ENCODE results near the gene CEP112.
"Not testable (repeated sequence)": the region's sequence is repeated elsewhere in the genome, so short reads cannot be mapped to it uniquely, and the experiment has no call there.

Gene CEP112

GRCh38 chr17:66210208-66210574 is 18.3 kb upstream of the CEP112 start:
- DNase-seq (ENCODE audit: low read depth), result no peak

GRCh38 chr17:66207936-66208335 is 16.0 kb upstream of the CEP112 start:
- no peak for DNase-seq (ENCODE audit: low read depth)

- DNase-seq (ENCODE audit: low read depth), result no peak
Measured at GRCh38 chr17:66203274-66204015, 11.5 kb upstream of the CEP112 start.

DNA sequence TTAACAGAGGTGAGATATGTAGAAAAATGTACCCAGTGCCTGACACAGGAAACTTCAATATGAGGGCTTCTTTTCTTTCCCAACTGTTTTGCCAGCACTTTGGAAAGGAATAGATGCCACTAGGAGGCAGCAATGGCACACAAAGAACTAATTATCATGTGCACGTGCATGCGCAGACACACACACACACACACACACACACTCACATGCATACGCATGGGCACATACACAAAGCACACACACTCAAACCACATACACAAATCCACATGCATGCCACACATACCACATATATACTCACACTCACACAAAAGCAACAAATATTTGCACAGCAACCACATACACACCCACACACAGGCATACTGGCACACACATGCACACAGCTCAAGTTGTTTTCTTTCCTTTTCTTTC is 8.8 kb upstream of the CEP112 start:
- peak; percentile 18 for DNase-seq (ENCODE audit: low read depth)

DNA sequence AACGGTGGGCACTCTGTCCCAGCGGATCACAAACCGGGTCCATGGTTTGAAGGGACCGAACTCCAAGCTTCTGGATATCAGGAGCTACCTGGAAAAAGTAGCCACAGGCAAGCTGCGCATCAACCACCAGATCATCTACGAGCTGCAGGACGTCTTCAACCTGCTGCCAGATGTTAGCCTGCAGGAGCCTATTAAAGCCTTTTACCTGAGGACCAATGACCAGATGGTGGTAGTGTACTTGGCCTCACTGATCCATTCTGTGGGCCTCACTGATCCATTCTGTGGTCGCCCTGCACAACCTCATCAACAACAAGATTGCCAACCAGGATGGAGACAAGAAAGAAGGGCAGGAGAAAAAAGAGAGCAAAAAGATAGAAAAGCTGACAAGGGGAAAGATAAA is 6.3 kb upstream of the CEP112 start:
- DNase-seq (ENCODE audit: low read depth), result no peak

DNA sequence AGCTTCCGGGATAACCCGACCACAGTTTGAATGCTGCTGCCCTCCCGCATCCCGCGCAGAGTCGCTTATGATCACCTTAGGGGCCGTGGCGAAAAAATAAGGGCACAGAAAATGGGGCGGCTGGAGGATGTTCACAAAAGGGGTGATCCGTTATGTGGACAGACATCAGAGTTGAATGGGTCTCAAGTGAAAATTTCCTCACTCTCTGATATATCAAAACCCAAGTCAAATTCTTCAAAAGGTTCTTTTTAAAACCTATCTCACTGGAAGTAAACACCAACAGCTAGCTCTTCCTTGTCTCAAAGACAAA is 400 bp upstream of the CEP112 start:
- DNase-seq (ENCODE audit: low read depth), result no peak

GRCh38 chr17:66190738-66191592 is 968 bp downstream of the CEP112 start:
- no peak for DNase-seq (ENCODE audit: low read depth)

DNA sequence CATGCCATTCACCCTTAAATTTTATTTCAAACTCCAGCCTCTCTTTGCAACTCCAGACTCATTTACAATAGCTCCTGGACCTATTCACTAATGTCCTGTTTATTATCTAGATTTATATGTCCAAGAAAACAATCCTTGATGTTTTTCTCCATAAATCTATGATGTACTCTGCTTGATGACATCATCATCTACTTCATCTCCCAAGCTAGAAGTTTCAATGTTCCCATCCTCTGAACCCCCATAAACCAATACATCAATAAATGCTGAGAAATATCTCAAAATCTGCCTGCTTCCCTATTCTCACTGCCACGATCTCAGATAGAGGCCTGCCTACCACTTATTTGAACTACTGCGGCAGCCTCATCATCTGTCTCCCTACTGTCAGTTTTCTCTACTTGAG is 4.2 kb downstream of the CEP112 start:
- no peak for DNase-seq (ENCODE audit: low read depth)

- no peak for DNase-seq (ENCODE audit: low read depth)
Measured at GRCh38 chr17:66185862-66186261, 6.1 kb downstream of the CEP112 start.

GRCh38 chr17:66184392-66184791 is 7.5 kb downstream of the CEP112 start:
- no peak for DNase-seq (ENCODE audit: low read depth)

GRCh38 chr17:66183529-66183928 is 8.4 kb downstream of the CEP112 start:
- DNase-seq (ENCODE audit: low read depth), result no peak

GRCh38 chr17:66178642-66179041 is 13.3 kb downstream of the CEP112 start:
- DNase-seq (ENCODE audit: low read depth), result no peak

- DNase-seq (ENCODE audit: low read depth), result no peak
Measured at GRCh38 chr17:66177048-66177447, 14.9 kb downstream of the CEP112 start.

GRCh38 chr17:66175892-66176291 is 16.0 kb downstream of the CEP112 start:
- DNase-seq (ENCODE audit: low read depth), result no peak

DNA sequence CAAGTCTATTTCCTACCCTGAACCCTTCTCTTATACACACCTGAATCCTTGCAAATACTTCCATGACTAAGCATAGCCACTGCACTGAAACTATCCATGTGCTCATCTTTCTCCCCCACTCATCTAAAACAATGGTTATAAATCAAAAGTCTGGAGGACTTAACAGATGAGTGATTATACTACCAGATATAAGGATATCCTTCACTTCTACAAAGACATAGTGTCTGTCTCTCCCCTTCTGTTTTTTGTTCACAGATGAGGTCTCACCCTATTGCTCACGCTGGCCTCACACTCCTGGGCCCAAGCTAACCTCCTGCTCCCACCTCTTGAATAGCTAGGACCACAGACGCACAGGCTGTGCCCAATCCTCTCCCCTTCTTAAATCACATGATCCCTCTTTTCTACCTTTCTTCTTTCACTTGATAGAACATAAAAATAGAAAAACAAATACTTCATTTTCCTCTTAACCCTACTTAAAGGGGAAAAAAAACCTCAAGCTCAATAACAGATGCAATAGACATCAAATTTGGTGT is 19.2 kb downstream of the CEP112 start:
- DNase-seq (ENCODE audit: low read depth), result no peak

- no peak for DNase-seq (ENCODE audit: low read depth)
Measured at GRCh38 chr17:66172144-66172543, 19.8 kb downstream of the CEP112 start.

GRCh38 chr17:66171692-66172091 is 20.2 kb downstream of the CEP112 start:
- DNase-seq (ENCODE audit: low read depth), result no peak

DNA sequence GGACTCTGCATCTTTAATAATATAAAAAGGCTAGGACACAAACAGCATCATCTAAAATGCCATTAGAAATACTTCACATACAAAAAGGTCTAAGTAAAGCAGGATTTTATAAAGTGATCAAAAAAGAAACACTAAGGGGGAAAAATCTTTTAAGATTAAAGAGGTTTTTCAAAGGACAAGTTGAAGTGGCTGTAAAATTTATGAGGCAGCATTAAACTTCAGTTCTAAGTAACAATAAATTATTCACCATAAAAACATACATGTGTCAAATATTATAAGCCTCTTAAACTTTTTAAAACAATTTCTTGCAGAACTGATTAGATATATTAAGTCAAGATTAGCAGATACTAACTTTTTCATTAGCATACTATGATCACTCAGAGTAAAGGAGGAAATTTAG is 20.8 kb downstream of the CEP112 start:
- DNase-seq (ENCODE audit: low read depth), result no peak

- DNase-seq (ENCODE audit: low read depth), result no peak
Measured at GRCh38 chr17:66169839-66170238, 22.1 kb downstream of the CEP112 start.

GRCh38 chr17:66167189-66167815 is 24.6 kb downstream of the CEP112 start:
- DNase-seq (ENCODE audit: low read depth), result no peak

DNA sequence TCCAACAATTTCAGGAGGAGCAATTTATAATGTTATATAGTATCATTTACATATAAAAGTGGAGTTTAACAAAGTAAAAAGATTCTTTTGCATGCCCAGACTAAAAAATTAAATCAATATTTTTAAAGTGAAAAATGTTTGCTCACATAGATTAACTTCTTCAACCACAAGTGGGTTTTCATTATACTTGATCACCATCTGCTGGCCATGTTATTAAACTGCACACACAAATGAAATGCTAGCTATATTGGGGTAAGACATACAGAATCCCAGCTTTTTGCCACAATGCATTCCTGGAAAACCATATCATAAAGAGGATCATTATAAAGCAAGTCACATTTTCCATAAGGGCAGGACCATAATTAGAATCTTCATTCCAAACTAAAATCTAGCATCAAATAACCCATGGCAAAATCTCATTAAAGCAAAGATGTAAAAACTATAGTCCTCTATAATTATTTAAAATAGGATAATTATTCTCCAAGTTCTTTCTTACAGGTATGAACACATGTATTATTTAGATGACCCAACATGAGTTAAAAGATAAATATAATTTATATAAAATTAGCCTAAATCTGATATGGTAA is 26.3 kb downstream of the CEP112 start:
- no peak for DNase-seq (ENCODE audit: low read depth)

DNA sequence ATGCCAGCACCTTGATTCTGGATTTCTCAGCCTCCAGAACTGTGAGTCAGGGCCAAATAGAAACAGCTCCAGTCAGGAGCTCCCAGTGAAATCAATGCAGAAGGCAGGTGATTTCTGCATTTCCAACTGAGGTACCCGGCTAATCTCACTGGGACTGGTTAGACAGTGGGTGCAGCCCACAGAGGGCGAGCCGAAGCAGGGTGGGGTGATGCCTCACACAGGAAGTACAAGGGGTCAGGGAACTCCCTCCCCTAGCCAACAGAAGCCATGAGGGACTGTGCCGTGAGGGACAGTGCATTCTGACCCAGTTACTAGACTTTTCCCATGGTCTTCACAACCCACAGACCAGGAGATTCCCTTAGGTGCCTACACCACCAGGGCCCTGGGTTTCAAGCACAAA is 36.9 kb downstream of the CEP112 start:
- not testable (repeated sequence) for DNase-seq (ENCODE audit: low read depth)

DNA sequence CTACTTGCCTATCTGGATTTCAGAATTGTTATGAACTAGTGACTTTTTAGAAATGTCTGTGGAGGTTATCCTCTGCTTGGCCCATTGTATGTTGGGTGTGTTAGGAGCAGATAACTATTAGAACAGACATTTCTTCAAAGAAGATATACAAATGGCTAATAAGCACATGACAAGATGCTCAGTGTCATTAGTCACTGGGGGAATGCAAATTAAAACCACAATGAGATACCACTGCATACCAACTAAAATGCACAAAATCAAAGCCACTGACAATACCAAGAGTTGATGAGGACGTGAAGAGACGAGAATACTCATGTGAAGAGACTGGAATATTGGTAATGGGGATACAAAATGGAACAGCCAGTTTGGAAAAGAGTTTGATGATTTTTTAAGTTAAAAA is 39.2 kb downstream of the CEP112 start:
- DNase-seq (ENCODE audit: low read depth), result no peak

Data from stimulated activated CD8-positive, alpha-beta memory T cell treated with anti-CD3 and anti-CD28 coated beads, Interleukin-12 subunit alpha, Interleukin-12 subunit beta, amount 100 ng/mL, for 1 hour (primary cell).